HG02610 (cell line): Measurements from ENCODE around the gene CHMP6.

ENCODE experiments used
- ATAC-seq: cut with Tn5 transposase; IDR thresholded peaks from one replicate; pipeline ENCODE4 v1.9.1; 2021; ENCODE audit warnings: mild to moderate bottlenecking, moderate library complexity; ENCODE audit not compliant: unreplicated experiment

CHMP6 gene

GRCh38 chr17:80991645-80992076, at the start of gene CHMP6:
Gene CHMP6, plus strand, starts transcription at chr17:80991841. Its CDS starts 78 bp downstream, at chr17:80991919.
- no peak for ATAC-seq

GRCh38 chr17:80942423-80943345, 49.0 kb upstream of the CHMP6 start:
- no peak for ATAC-seq

- ATAC-seq: no peak
Observed at GRCh38 chr17:80943346-80944145, 48.1 kb upstream of the CHMP6 start.

GRCh38 chr17:80944326-80944725, 47.3 kb upstream of the CHMP6 start:
- no peak for ATAC-seq

- no peak for ATAC-seq
Observed at GRCh38 chr17:80945736-80946135, 45.9 kb upstream of the CHMP6 start.

GRCh38 chr17:80946449-80946848, 45.2 kb upstream of the CHMP6 start:
- ATAC-seq: no peak

- no peak for ATAC-seq
Observed at GRCh38 chr17:80947200-80947940, 44.3 kb upstream of the CHMP6 start.

GRCh38 chr17:80948019-80948975, 43.3 kb upstream of the CHMP6 start:
- no peak for ATAC-seq

- no peak for ATAC-seq
Observed at GRCh38 chr17:80948976-80949450, 42.6 kb upstream of the CHMP6 start.

- no peak for ATAC-seq
Observed at GRCh38 chr17:80949451-80950421, 41.9 kb upstream of the CHMP6 start.

- ATAC-seq: no peak
Observed at GRCh38 chr17:80950466-80951120, 41.0 kb upstream of the CHMP6 start.

- no peak for ATAC-seq
Observed at GRCh38 chr17:80951121-80952090, 40.2 kb upstream of the CHMP6 start.

- ATAC-seq: no peak
Observed at GRCh38 chr17:80952291-80952690, 39.4 kb upstream of the CHMP6 start.

GRCh38 chr17:80953471-80954315, 37.9 kb upstream of the CHMP6 start:
- no peak for ATAC-seq

GRCh38 chr17:80955078-80955477, 36.6 kb upstream of the CHMP6 start:
- no peak for ATAC-seq

GRCh38 chr17:80955671-80956280, 35.9 kb upstream of the CHMP6 start:
- ATAC-seq: no peak
